ENCODE data around the gene MYO1G. TPM values are rescaled to one million over a fixed set of nuclear protein-coding genes. Genes with fewer than 3 reads are reported as not detected.
A peak's percentile ranks its signal among the peaks of the same experiment; 100 is the strongest.

Gene MYO1G
- total and polyA plus RNA-seq, 9 of the 15 experiments (the other 6 are each of a cell fraction or from before 2014, with no cell fraction given) = 0.03 to 0.62 (median 0.13) TPM; not detected in 1

- FAIRE-seq = no peak
- Histone ChIP-seq H2AFZ (ENCODE audit: low read depth, low read length) (no peak overlapping the region), H3K4me2 (ENCODE audit: insufficient read depth, low read length) (no peak overlapping the region), H3K9me3 (replicated peaks; ENCODE audit: control insufficient read depth, insufficient read depth, low read depth, low read length) (no peaks in the 10 kb centered on the region), H3K27ac (ENCODE audit: extremely low read depth, low read depth, low read length) (no peak overlapping the region), H3K9ac (ENCODE audit: insufficient read depth in 1 of 2, low read depth in 2 of 2, low read length in 2 of 2) (peak overlapping the region in 1 of 2 experiments; percentile 70; a peak in 2 of 4 replicates), H3K27me3 (ENCODE audit: control insufficient read depth in 2 of 2, insufficient read depth in 2 of 2, low read length in 2 of 2) (no peaks in the 10 kb centered on the region), H3K9me1 (ENCODE audit: control insufficient read depth, insufficient read depth, low read length) (no peaks in the 10 kb centered on the region), H3K4me3 (no peak overlapping the region), H3K36me3 (ENCODE audit: control insufficient read depth, insufficient read depth, low read length) (peaks cover 18% of the 10 kb centered on the region), H3K79me2 (ENCODE audit: control insufficient read depth, insufficient read depth, low read length) (no peaks in the 10 kb centered on the region), H4K20me1 (replicated peaks; ENCODE audit: control insufficient read depth, insufficient read depth, low read length) (no peaks in the 10 kb centered on the region), H3K4me1 (replicated peaks in 1 of 2; ENCODE audit: control insufficient read depth in 2 of 2, insufficient read depth in 2 of 2, low read length in 2 of 2) (peaks cover 31 to 49% of the 10 kb centered on the region in 2 experiments; a peak in 4 of 5 replicates)
- ChIA-PET POLR2A (interaction anchor here (0.7 to 1.4 kb wide), 3 partner anchors 9 to 122 kb away, joined by 3 to 4 read pairs (median 4); no protein-coding TSS in a partner anchor), CTCF (ENCODE audit: low intra/inter-chr PET ratio) (no interaction called here)
- 94% methylated on average over 14 of the region's 17 CpGs for WGBS (ENCODE audit: insufficient coverage, low coverage, missing lambda C conversion rate)
- intact Hi-C loops (cut with micrococcal nuclease) (loop anchor here (10.0 kb wide), 1 partner anchor 98 kb away; no protein-coding TSS in a partner anchor), in situ Hi-C loops (cut with MboI) (no loop called here)
- ATAC-seq = no peak
- no peak for DNase-seq (ENCODE audit: extremely low read depth in 1 of 4, low spot score in 3 of 4)
- no TSS peak for BruUV-seq (replicated peaks)
- TF ChIP-seq PTRF (tag; IDR thresholded peaks at IDR 0.05) (no peak), BRCA1 (IDR thresholded peaks at IDR 0.05) (no peak), BRCA1 (CRISPR knock-in tag; IDR thresholded peaks at IDR 0.05) (no peak), MCM7 (IDR thresholded peaks at IDR 0.05) (no peak), MGA (IDR thresholded peaks at IDR 0.05) (no peak), KLF1 (tag; IDR thresholded peaks at IDR 0.05) (no peak), ZNF253 (CRISPR knock-in tag; conservative IDR thresholded peaks at IDR 0.05) (no peak), HDAC2 (IDR thresholded peaks at IDR 0.05) (no peak), ZKSCAN1 (IDR thresholded peaks at IDR 0.05; ENCODE audit: low read depth, low read length) (no peak), CBFB (CRISPR knock-in tag; IDR thresholded peaks at IDR 0.05) (no peak), ZNF77 (CRISPR knock-in tag; IDR thresholded peaks at IDR 0.05) (no peak), ILF3 (IDR thresholded peaks at IDR 0.05; ENCODE audit: borderline replicate concordance) (no peak)
- TF ChIP-seq, protein P1, sequence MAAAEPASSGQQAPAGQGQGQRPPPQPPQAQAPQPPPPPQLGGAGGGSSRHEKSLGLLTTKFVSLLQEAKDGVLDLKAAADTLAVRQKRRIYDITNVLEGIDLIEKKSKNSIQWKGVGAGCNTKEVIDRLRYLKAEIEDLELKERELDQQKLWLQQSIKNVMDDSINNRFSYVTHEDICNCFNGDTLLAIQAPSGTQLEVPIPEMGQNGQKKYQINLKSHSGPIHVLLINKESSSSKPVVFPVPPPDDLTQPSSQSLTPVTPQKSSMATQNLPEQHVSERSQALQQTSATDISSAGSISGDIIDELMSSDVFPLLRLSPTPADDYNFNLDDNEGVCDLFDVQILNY (CRISPR knock-in tag; IDR thresholded peaks at IDR 0.05) = no peak
Observed at GRCh38 chr7:44976746-44977196, 2.0 kb downstream of the MYO1G start.
